HG02970 (cell line): ENCODE data around the gene CARMIL1.
"Not testable (repeated sequence)": the region's sequence is repeated elsewhere in the genome, so short reads cannot be mapped to it uniquely, and the experiment has no call there.

Experiments used
- ATAC-seq: cut with Tn5 transposase; IDR thresholded peaks from one replicate; pipeline ENCODE4 v1.9.1; 2021; ENCODE audit warnings: mild to moderate bottlenecking, moderate library complexity, moderate number of reproducible peaks; ENCODE audit not compliant: unreplicated experiment, low FRiP score

CARMIL1 gene

DNA sequence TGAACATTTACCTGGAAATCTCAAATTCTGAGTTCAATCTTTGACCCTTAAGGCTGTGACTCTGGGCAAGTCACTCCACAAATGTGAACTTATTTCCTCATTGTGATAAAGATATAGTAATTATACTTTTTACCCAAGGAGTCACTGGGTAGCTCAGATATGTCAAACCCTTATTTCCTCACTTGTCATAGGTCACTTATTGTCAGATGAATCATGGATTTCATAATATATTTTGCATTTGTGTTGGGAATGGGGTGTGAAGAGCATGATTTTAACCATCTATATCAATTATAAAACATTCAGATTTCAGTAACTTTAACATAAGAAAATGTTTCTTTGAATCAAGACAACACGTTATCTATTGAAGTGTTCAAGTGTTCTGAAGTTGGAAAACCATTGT is 3.7 kb upstream of the CARMIL1 start:
- ATAC-seq, result no peak

DNA sequence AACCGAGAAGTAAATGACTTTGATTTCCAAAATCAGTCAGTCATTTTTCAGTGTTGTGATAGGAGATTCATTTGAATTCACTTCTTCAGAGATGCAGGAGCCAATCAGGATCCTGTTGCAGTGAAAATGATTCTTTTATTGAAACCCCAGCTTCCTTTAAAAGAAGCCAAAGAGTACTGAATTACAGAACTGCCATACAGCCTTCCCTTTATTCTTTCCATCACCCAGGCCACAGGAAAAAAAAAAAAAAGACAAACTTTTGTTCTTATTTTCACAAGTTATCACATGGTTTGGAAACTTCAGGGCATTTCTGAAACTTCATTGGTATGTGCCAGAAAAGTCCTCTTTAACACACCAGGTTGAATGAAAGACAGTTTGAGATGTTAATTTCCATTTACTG is 1.8 kb upstream of the CARMIL1 start:
- ATAC-seq, result no peak

DNA sequence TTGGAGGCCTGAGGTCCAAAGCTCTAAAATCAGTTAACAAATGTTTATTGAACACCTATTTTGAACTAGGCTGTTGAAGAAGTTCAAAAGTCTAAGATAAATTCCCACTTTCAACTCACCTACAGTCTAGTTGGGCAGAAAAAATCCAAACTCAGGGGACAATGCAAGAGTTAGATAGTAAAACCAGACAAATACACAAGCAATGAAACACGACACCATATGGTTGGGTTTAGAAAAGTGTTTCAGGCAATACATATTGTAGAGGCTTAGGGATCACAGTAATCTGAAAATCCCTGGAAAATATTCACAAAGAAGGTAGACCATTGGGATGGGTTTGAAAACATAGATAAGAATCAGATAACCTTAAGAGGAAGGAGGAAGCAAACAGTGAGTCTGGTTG is 1.3 kb upstream of the CARMIL1 start:
- no peak for ATAC-seq

DNA sequence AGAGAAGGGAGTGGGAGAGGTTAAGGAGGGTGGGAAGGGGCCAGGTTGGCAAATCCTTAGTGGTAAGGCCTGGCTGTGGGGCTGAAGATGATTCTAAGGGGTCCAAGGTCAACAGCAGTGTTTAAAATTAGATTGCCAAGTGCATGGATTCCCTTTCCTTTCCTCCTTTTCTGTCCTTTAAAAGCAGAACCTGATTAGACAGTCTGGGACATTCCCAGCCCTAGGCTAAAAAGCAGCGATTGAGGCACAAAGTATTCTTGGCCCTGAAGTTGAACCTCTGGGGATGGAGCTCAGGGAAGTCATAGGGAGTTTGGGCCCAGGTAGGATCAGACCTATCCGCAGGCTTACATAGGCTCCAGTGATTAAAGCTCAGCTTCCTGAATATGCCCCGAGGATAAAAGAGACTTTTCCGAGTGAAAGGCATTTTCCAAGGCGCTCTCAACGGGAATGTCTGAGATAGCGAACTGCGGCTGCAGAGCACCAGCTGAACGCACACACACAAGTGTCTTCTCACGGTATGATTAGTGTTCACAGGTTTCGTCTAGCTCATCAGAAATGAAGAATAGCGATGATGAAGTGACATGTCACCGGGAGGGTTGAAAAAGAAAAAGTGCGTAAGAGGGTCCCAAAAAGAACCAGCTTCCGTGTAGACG is 787 bp upstream of the CARMIL1 start:
- no peak for ATAC-seq

DNA sequence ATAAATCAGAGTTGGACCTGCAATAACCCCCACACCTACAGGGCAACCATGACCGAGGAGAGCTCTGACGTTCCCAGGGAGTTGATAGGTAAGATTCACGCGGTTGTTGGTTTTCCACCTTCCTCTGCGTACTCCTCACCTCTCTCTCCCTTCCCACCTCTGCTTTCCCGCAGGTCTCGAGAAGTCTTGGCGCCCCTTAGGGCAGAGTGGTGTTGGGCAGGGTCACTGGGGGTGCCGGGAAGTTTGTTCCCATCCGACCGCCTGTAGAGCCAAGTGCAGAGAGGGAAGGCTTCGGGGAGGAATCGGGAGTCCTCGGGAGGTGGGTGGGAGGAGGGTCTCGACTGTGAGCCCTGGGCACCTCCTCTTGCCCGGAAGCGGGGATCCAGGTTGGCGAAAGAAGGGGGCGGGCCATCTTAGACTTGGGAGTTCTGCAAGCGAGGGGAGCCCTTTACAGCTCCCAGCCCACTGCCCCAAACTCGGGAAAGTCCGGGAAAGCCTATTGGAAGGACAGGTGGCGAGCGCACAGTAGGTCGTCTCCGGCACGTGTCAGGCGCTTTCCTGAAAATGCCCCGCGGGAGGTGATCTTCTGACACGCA is 672 bp downstream of the CARMIL1 start:
- ATAC-seq, result no peak

- ATAC-seq, result no peak
These were observed 1.3 kb downstream of the CARMIL1 start for GRCh38 chr6:25280344-25281074.

DNA sequence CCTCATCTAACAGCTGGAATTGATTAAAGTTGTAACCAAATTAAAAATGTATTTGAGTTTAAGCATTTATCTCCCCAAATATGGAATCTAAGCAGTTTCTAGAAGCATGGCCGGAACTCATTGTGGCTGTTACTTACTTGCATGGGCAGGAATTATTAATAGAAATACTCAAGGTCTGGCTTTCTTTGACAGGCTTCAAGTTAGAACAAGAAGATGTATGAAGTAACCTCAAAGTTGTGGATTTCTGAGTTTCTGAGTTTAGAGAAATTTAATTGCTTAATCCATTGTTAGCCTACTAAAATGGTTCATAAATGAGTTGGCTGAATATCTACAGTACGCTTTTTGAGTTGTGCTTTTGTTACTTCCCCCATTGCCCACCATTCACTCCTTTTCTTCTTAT is 7.7 kb downstream of the CARMIL1 start:
- no peak for ATAC-seq

DNA sequence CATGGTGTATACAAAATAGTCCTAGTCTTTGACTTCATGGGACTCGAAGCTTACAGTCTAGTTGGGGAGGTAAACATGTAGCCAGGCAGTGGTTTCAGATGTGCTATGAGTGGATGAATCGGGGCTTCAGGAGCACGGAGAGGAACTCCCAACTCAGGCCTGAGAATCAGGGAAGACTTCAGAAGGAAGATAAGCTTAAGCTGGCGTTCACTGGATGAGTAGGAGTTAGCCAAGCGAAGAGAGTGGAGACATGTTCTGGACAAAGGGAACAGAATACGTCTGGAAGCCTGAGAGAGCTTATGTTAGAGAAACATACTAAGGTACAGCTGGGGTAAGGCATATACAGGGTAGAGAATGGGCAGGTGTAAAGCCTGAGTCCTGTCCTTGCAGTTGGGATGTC is 8.8 kb downstream of the CARMIL1 start:
- ATAC-seq, result no peak

- ATAC-seq, result no peak
These were observed 9.3 kb downstream of the CARMIL1 start for GRCh38 chr6:25288518-25288917.

DNA sequence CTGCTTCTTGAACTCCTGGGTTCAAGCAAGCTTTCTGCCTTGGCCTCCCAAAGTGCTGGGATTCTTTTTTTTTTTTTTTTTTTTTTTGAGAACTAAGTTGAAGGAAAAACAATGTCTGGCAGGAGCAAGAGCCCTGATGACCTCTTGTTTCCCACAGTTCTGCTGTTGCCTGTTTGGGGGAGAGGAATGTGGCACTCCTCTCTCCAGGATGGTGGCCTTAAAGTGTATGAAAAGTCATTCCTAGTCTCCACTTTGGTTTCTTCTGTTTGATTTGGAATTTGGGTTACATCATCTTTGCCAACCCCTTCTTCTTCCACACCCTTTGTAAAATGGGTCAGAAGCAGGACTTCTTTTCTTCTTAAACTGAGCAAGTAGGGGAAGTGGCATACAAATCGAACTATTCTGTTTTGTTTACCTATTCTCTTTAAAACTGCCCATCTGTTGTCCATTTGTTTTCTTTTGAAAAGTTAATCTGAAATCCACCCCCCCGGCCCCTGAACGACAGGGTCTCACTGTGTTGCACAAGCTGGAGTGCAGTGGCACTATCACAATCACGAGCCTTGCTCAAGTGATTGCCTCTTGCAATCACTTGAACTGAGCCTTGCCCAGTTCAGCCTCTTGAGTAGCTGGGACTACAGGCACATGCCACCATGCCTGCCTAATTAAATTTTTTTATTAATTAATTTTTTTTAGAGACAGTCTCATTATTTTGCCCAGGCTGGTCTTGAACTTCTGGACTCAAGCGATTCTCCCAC is 11.3 kb downstream of the CARMIL1 start:
- ATAC-seq, result no peak

GRCh38 chr6:25292384-25292783 is 13.2 kb downstream of the CARMIL1 start:
- no peak for ATAC-seq

DNA sequence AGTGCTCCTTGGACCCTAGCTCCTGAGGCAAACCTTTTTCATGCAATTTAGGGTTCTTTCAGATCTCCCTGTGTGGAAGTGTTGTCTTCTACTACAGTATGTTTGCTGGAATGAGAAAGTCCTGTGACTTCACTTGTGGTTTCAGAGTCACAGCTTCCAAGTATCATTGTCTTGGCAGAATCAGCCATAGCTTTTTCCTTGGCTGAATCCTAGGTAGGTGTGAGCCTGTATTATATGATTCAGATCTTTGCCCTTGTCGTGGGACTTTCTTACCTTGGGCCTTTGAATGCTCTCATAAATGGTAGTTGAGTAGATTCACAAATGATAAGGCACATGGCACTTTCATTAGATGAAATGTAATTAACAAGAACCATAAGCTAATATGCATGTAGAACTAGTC is 16.5 kb downstream of the CARMIL1 start:
- ATAC-seq, result no peak

DNA sequence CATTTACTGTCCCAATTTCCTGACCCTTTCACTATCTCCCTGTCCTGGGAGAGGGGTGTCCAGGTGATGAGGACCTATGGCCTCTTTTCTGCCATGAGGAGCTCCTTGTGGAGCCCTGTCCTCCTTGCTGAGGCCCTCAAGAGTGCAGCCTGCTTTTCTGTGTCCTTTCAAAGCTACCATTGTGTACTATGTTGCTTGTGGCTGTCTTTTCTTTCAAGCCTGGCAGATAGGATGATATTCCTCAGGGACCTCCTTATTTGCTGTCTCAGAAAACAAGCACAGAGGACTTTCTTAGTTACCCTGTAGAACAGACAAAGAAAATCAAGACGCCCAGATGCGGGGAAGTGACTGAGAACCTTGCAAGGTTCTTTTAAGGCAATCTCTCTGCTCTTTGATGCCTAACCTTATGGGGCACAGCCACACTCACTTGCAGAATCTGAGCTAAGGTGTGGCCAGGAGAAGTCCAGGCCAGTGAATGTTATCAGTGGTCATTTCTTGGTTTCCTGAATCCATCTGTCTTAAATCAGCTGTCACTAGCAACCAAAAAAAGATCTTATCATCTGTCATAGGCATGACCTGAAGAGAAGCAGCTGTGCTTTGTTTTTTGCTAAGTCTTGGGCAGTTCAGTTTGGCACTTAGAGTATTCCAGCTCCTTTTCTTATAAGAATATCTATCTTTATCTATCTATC is 17.2 kb downstream of the CARMIL1 start:
- ATAC-seq, result no peak

- no peak for ATAC-seq
These were observed 17.9 kb downstream of the CARMIL1 start for GRCh38 chr6:25297039-25297441.

- ATAC-seq, result no peak
These were observed 18.8 kb downstream of the CARMIL1 start for GRCh38 chr6:25297823-25298522.

GRCh38 chr6:25298523-25298865 is 19.3 kb downstream of the CARMIL1 start:
- ATAC-seq, result not testable (repeated sequence)

- ATAC-seq, result no peak
These were observed 22.2 kb downstream of the CARMIL1 start for GRCh38 chr6:25301362-25301761.

GRCh38 chr6:25302151-25302550 is 23.0 kb downstream of the CARMIL1 start:
- ATAC-seq, result no peak

DNA sequence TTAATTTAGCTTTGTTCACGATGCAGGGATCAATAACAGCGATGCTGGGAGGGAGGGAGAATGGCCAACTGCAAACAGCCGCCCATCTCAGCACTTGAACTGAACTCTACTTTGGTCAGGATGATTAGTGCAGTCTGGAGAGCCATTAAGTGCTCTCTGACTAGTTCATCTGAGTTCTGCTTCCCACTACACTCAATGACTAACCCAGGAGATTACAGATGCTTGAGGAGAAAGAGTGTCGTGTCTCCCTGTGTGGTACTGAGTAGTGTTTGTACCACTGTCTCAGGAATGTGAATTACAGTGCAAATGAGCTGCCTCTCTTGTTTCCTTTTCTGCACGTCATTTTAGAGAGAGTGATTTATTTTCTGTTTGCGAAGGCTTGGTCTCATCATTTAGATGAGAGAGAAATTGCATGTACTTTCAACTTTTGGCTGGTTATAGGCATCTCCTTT is 23.5 kb downstream of the CARMIL1 start:
- no peak for ATAC-seq

DNA sequence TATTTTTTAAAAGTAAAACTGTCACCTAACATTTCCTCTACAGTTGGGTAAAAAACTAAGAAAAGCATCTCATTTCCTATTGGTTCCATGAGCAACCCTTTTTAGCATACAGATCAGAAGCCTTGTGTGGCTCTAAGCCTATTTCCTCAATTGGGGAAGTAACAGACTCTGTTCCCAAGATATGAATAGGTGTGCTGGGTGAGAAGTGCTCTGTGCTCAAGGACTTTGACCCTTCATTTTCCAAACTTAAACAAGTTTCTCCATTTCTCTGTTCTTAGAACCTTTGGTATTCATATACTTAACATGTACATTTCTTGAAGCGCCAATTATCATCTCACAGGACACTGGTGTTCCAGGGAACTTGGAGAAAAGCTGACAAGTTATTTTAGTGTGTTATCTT is 24.1 kb downstream of the CARMIL1 start:
- ATAC-seq, result no peak
